Muscle of back (tissue), 11 donors: ENCODE data around the gene PRKG1. TPM values are rescaled to one million over a fixed set of nuclear protein-coding genes. Genes with fewer than 3 reads are reported as not detected.
A peak's percentile ranks its signal among the peaks of the same experiment; 100 is the strongest.
"Not testable (repeated sequence)": the region's sequence is repeated elsewhere in the genome, so short reads cannot be mapped to it uniquely, and the experiment has no call there.

ENCODE experiments used
- DNase-seq, 3 donors: peaks; one replicate each; pipeline versions ENCODE4 v3.0.0 to v3.0.0-alpha.2; 2013
- polyA plus RNA-seq, 10 donors: library from polyadenylated mRNA; unstranded; fragments of 120-200 nt; gene quantifications; one replicate each; pipeline ENCODE4 v1.2.1, GENCODE V29; 2013; ENCODE audit not compliant: insufficient read length in 10 of 10

PRKG1 gene
- polyA plus RNA-seq, 10 donors = 32.4 to 71.5 (median 45.2) TPM

GRCh38 chr10:52208365-52208764 is 1134.1 kb downstream of the PRKG1 start:
- DNase-seq = no peak

- DNase-seq = no peak
Measured at GRCh38 chr10:52210161-52210560, 1135.9 kb downstream of the PRKG1 start.

GRCh38 chr10:52212062-52212461 is 1137.8 kb downstream of the PRKG1 start:
- peak in 1 of 3 donors; percentile 41 for DNase-seq

- DNase-seq = peak in 1 of 3 donors; percentile 30
Measured at GRCh38 chr10:52212802-52213201, 1138.5 kb downstream of the PRKG1 start.

GRCh38 chr10:52213321-52213752 is 1139.0 kb downstream of the PRKG1 start:
- peak; percentile 20 to 60 (median 45) for DNase-seq

- peak; percentile 79 to 89 (median 82) for DNase-seq
Measured at GRCh38 chr10:52215745-52216361, 1141.6 kb downstream of the PRKG1 start.

- DNase-seq = peak; percentile 49 to 74 (median 74)
Measured at GRCh38 chr10:52216852-52217251, 1142.6 kb downstream of the PRKG1 start.

- DNase-seq = no peak
Measured at GRCh38 chr10:52217531-52217930, 1143.2 kb downstream of the PRKG1 start.

GRCh38 chr10:52220947-52221346 is 1146.7 kb downstream of the PRKG1 start:
- DNase-seq = no peak

- no peak for DNase-seq
Measured at GRCh38 chr10:52221923-52222322, 1147.6 kb downstream of the PRKG1 start.

- DNase-seq = no peak
Measured at GRCh38 chr10:52226197-52226847, 1152.0 kb downstream of the PRKG1 start.

GRCh38 chr10:52228556-52228955 is 1154.3 kb downstream of the PRKG1 start:
- no peak for DNase-seq

- DNase-seq = no peak
Measured at GRCh38 chr10:52229291-52229931, 1155.1 kb downstream of the PRKG1 start.

- DNase-seq = peak in 1 of 3 donors; percentile 26
Measured at GRCh38 chr10:52232561-52233350, 1158.5 kb downstream of the PRKG1 start.

GRCh38 chr10:52233351-52233991 is 1159.2 kb downstream of the PRKG1 start:
- DNase-seq = not testable (repeated sequence)

GRCh38 chr10:52239771-52240170 is 1165.5 kb downstream of the PRKG1 start:
- DNase-seq = no peak

- no peak for DNase-seq
Measured at GRCh38 chr10:52245547-52245946, 1171.3 kb downstream of the PRKG1 start.

- not testable (repeated sequence) for DNase-seq
Measured at GRCh38 chr10:52247929-52248328, 1173.6 kb downstream of the PRKG1 start.

- no peak for DNase-seq
Measured at GRCh38 chr10:52248697-52249306, 1174.5 kb downstream of the PRKG1 start.

- peak; percentile 16 to 44 (median 18) for DNase-seq
Measured at GRCh38 chr10:52249850-52250395, 1175.6 kb downstream of the PRKG1 start.

- peak; percentile 17 to 58 (median 34) for DNase-seq
Measured at GRCh38 chr10:52250510-52250909, 1176.2 kb downstream of the PRKG1 start.
